ENCODE measurements around the gene CD300LD.

- no peak for TF ChIP-seq GATA2 (IDR thresholded peaks at IDR 0.05; ENCODE audit: low read depth, low read length)
- no peak for TF ChIP-seq GATA3 (IDR thresholded peaks at IDR 0.05; ENCODE audit: low read depth, low read length)
Observed at GRCh38 chr17:74619077-74619673, 27.1 kb upstream of the CD300LD start.

All from SH-SY5Y (cell line).